Mucosa of gallbladder (tissue), 1 donor: ENCODE data around the gene C1S. TPM values are rescaled to one million over a fixed set of nuclear protein-coding genes. Genes with fewer than 3 reads are reported as not detected.
"Not testable (repeated sequence)": the region's sequence is repeated elsewhere in the genome, so short reads cannot be mapped to it uniquely, and the experiment has no call there.

Experiments
- DNase-seq: peaks from one replicate; pipeline ENCODE4 v3.0.0-alpha.2; 2020; ENCODE audit warnings: low spot score
- total RNA-seq: library from RNA; stranded (reverse); gene quantifications from one replicate; pipeline ENCODE4 v1.2.1, GENCODE V29; 2021
- donor health status: DM: no; HTN: no; CAD: no.

Gene C1S
- total RNA-seq, 1 donor from 2014 or later: 319 TPM

DNA sequence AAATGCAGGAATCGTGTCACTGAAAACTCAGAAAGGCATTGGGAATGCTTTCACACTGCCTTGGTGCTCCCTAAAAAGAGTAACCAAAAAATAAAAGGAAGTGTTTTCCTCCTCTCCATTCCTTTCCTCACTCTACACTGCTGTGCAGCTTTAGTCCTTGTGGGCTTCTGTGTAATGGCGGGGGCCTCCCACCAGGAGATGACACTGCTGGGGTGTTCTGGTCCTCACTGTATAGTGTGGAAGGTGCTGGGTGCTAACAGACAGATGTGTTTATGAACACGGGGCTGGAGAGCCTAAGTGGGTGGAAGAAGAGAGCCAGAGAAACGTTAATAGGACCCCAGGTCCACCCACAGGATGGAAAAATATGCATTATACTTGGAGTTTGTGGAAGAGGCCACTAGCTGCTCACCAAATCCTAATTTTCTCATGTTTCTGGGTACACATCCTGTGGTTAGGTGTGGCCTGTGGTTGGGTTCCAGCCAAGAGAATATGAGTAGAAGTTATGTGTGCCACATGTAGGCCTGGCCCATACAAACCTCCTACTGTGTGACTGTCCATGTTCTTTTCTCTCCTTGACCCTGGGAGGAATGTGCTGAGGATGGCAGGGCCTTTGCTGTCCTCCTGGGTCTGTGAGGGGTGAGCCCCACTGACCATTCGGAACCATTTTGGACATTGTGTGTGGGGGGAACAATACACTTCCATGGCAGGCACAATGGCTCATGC, 14.0 kb upstream of the C1S start:
- DNase-seq: no peak

- no peak for DNase-seq
Observed at GRCh38 chr12:7047306-7047705, 13.2 kb upstream of the C1S start.

DNA sequence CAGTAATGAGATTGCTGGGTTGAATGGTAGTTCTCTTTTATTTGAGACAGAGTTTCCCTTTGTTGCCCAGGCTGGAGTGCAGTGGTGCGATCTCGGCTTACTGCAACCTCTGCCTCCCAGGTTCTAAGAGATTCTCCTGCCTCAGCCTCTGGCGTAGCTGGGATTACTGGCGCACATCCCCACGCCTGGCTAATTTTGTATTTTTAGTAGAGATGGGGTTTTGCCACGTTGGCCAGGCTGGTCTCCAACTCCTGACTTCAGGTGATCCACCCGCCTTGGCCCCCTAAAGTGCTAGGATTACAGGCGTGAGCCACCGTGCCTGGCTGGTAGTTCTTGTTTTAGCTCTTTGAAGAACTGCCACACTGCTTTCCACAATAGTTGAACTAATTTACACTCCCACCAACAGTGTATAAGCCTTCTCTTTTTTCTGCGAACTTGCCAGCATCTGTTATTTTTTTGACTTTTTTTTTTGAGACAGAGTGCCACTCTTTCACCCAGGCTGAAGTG, 11.0 kb upstream of the C1S start:
- not testable (repeated sequence) for DNase-seq

DNA sequence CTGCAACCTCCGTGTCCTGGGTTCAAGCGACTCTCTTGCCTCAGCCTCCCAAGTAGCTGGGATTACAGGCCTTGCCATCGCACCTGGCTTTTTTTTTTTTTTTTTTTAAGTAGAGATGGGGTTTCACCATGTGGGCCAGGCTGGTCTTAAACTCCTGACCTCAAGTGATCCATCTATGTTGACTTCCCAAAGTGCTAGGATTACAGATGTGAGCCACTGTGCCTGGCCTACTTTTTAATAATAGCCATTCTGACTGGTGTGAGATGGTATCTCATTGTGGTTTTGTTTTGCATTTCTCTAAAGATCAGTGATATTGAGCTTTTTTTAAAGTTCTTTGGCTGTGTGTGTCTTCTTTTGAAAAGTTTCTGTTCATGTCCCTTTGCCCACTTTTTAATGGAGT, 10.5 kb upstream of the C1S start:
- DNase-seq: not testable (repeated sequence)

- no peak for DNase-seq
Observed at GRCh38 chr12:7054925-7055324, 5.6 kb upstream of the C1S start.

DNA sequence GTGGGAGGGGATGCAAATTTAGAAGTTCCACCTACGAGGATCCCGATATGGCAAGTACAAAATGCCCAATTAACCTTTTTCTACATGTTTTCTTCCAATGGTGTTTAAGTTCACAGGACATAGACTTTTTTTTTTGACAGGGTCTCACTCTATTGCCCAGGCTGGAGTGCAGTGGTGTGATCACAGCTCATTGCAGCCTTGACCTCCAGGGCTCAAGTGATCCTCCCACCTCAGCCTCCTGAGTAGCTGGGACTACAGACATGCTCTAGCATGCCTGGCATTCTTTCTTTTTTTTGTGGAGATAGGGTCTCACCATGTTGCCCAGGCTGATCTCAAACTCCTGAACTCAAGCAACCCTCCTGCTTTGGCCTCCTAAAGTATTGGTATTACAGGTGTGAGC, 4.8 kb upstream of the C1S start:
- not testable (repeated sequence) for DNase-seq

DNA sequence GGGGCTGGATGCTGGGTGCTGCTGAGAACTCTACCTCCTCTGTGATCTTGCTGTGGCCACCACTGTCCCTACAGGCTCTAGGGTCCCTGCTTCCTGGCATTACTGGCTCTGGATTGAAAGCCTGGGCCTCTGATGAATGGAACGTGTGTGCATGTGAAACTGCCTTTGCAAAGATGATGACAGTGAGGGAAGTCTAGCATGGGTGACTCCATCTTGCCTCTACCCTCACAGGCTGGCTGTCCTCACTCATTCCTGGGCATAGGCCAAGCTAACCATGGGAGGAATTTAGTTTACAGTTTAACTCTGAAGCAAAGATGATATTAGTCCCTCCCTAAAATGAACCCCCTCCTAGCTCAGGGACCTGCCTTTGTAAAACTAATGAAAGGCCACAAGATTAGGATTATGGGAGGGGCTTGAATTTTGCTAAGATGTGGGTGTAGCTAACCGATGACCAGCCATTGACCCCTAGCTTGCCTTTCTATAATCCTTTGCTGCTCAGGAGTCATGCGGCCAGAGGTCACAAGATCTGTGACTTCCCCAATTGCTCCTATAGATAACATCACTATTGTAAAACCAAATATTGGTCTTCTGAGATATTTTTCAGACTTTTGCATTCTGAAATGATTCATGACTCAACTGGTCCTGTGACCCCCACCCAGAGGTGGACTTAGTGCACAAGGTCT, 2.2 kb upstream of the C1S start:
- DNase-seq: no peak

DNA sequence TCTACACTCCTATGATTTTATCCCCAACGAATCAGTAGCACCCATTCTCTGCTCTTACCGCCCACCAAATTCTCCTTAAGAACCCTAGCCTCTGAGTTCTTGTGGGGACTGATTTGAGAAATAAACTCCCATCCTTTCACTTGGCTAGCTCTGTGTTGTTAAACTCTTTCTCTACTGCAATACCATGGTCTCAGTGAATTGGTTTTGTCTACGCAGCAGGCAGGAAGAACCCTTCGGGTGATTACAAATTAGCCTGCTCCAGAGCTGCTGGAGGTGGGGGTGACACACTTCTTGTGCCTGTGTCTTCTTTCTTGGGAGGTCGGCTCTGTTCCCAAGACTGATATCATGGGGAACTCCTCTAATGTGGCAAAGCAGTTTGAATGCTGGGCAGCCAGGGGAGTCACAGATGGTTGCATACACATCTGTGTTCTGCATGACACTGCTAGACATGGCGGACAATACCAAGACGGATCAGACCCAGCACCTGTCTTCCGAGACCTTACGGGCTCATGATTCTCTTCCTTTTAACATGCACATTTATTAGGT, 1.6 kb upstream of the C1S start:
- DNase-seq: no peak

DNA sequence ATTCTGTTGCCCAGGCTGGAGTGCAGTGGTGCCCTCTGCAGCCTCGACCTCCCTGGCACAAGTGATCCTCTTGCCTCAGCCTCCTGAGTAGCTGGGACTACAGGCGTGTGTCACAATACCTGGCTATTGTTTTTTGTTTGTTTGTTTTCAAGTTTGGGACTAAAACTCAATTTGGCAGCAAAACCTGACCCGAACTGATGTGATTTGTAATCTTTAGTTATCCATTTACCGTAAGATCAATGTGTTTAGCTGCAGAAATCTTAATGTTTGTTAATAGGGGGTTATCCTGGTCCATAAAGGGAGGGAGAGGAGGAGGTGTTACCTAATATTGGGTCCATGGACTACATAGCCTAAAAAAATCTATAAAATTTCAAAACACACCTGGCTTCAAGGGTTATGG, 738 bp upstream of the C1S start:
- no peak for DNase-seq

DNA sequence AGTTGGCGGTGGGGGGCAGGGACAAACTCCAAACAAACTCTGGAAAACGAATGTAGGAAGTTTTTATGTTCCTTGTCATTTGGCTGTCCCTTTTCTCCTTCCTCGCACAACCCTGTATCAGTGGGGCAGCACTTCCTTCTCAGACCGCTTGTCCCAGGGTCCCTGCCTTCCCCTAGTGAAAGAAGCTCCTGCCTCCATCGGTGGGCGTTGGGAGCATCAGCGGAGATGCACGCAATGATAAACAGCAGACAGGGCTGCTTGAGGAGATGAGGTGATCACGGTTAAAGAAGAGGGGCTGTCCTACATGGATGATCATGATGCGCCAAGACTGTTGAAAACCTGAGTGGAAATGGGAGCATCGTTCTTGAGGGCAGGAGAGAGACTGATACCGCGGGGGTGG, 620 bp downstream of the C1S start:
- DNase-seq: no peak

DNA sequence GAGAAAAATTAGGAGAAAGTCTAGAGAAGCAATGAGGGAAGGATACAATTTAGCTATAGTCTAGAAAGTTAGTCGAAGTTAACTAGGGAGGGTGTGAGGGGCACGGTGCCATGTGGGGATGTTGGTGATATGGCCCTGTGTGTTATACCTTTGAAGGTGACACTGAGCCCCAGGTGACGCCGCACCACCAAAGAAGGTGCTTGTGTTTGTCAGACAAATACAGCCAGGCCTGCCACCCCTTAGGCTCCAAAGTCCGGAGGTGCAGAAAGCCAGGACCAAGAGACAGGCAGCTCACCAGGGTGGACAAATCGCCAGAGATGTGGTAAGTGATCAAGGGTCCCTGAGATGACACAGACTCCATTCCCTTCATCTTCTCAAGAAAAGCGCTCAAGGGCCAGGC, 1.1 kb downstream of the C1S start:
- no peak for DNase-seq

DNA sequence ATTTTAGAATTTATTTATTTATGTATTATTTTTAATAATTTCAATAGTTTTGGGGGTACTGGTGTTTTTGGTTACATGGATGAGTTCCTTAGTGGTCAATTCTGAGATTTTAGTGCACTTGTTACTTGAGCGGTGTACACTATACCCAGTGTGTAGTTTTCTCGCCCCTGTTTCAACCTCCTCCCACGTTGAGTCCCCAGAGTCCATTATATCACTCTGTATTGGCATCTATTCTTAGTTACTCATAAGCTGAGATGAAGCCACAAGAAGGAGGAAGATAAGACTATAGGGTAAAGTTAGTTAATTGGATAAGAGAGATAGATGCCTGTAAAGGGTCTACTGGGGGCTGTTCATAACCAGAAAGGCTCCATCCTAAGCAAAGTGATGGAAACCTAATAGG, 4.0 kb downstream of the C1S start:
- no peak for DNase-seq

DNA sequence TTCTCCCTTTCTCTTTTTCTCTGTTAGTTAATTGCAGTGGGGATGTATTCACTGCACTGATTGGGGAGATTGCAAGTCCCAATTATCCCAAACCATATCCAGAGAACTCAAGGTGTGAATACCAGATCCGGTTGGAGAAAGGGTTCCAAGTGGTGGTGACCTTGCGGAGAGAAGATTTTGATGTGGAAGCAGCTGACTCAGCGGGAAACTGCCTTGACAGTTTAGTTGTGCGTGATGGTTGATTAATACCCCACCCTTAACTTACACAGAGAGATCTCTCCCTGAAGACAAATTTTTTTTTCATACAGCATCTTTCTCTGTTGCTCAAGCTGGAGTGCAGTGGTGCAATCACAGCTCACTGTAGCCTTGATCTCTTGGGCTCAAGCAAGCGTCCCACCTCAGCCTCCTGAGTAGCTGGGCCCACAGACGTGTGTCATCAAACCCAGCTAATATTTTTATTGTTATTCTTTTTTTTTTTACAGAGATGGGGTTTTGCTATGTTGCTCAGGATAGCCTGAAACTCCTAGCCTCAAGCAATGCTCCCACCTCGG, 4.6 kb downstream of the C1S start:
- no peak for DNase-seq

- no peak for DNase-seq
Observed at GRCh38 chr12:7066596-7066995, 6.1 kb downstream of the C1S start.

DNA sequence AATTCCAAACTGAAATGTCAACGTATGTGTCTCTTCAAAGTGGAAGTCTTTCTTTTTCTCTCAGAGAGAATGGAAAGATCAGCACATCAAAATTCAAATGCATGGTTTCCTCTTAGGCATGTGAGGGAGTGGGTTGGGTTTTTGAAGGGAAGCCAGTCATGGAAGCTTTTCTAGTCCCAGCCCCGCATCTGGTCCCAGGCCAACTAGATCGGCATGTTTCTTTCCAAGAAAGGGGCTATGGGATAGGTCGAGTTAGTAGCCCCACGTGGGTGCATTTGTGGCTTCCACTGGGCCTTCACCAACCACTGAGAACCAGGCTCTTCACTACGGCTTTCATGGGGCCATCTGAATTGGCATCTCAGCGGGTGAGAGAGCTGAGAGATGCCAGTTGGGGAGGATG, 6.6 kb downstream of the C1S start:
- DNase-seq: no peak

DNA sequence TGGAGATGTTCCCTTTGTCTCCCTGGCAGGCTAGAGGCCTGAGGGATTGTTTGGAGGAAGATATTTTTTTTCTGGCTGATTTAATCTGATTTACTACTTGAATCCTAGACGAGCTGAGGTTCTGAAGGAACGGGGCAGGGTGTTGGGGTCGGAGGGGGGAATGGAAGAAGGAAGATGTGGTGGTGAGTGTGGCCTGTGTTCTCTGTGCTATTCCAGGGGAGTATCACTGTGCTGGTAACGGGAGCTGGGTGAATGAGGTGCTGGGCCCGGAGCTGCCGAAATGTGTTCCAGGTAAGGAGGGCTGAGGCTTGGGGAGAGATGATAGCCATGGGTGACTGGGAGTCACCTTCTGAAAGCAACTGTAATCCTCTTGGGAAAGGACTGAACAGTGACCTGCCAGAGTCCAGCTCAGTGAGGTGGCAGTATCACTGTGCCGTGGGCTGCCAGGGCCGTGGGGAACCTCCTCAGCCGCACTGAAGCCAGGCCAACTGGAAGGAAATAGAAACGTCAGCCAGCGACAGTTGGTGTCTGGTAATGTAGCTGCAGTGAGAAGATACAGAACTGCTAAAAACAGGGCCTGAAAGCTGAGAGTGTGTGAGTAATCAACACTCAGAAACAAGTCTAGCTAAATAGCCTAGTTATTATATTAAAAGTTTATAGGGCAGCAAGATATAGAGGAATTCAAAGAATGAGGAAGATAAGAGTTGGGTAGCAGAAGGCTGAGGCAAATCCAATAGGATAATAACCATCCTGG, 7.9 kb downstream of the C1S start:
- no peak for DNase-seq

- no peak for DNase-seq
Observed at GRCh38 chr12:7068994-7069346, 8.5 kb downstream of the C1S start.

GRCh38 chr12:7069386-7069785, 8.9 kb downstream of the C1S start:
- DNase-seq: no peak

DNA sequence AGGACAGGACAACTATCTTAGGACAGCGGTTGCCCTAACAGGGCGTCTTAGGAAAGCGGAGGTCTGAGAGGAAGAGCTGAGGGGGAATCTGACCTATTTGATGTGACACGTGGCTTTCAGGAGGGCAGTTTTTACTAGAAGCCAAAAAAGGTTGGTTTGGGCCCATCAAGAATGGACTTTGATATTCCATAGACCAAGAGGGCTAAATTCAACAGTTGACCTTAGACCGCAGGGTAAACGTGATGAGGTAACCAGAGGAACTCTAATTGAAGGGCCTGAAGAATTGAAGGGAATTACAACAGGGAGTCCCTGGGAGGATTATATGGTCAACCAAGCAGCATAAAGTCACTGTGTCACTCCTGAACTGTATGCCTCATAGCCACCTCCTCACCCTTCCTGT, 11.5 kb downstream of the C1S start:
- no peak for DNase-seq

GRCh38 chr12:7072554-7072953, 12.0 kb downstream of the C1S start:
- no peak for DNase-seq

DNA sequence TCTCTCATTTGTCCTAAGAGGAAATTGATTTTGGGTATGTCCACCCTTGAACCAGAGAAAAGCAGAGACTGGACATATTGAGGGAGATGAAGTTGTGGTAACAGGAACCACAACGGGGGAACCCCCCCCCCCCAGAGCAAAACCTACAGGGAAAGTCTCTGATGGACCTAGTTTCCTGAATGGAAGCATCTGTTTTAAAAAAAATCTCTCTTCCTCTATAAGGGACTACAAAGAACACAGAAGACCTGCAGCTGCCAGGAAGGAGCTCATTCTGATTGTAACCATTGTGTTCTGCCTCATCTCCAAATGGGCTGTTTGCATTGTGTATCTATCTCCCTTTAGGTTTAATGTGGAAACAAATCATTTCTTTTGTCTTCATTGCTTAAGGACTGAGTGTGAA, 13.4 kb downstream of the C1S start:
- no peak for DNase-seq

DNA sequence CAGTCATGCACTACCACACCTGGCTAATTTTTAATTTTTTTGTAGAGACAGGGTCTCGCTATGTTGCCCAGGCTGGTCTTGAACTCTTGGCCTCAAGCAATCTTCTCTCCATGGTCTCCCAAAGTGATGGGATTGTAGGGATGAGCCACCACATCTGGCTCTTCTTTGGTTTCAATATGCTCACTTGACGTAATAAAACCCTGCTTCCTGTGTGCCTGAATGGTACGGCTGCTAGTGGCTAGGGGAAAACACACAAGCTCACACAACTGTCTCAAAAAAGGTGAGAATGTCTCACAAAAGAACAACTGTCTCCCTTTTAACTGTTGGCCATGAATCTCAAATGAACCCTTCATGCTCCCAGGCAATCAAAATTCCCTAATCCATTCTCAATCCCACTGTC, 15.0 kb downstream of the C1S start:
- DNase-seq: no peak
